NCI-H1417 (cell line): ENCODE data around the gene FBP1.

ENCODE experiments used
- DNase-seq, 3 experiments: peaks; one replicate each; lab custom pipeline; 2025; lab: John Stamatoyannopoulos, UW

The FBP1 gene

DNA sequence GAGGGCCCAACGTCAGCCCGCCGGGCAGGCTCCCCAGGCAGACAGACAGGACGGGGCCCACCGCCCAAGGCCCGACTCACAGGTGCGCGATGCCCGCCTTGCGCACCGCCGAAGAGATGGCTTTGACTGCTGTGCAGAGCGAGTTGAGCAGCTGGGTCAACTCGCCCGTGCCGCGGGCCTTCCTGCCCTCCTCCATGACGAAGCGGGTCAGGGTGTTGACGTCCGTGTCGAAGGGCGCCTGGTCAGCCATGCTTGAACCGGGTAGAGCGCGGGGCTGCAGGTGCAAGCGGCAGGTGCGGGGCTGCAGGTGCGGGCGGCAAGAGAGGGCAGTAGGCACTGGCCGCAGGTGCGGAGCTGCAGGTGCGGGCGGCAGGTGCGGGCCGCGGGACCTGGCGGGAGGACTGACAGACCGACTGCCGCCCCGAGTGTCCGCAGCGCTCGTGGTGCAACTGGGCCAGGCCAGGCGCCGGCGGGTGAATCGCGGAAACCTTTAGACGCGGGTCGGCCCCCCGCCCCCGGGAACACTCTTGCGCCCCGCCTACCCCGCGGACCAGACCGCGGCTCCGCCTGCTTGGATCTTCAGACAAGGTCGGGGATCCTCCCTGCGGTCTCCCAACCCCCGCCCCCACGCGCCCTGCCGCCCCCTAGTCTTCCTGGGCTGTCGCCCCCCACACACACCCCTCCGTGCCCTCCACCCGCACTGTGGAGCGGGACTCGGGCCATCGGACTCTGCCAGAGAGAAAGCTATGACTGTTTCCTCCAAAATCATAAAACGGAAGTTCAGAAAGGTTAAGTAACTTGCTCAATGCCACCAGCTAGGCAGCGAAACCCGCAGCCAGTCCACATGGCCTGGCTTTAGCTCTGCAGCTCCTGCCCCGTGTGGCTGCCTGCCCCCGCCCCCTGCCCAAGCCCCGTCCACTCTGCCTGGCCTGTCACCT lies at the start of gene FBP1:
Gene FBP1 (minus strand): TSS at position 458 of the 938 bp plus-strand sequence. CDS start 208 bp downstream, at position 250.
- DNase-seq, result peak; percentile 2 to 48 (median 41)

DNA sequence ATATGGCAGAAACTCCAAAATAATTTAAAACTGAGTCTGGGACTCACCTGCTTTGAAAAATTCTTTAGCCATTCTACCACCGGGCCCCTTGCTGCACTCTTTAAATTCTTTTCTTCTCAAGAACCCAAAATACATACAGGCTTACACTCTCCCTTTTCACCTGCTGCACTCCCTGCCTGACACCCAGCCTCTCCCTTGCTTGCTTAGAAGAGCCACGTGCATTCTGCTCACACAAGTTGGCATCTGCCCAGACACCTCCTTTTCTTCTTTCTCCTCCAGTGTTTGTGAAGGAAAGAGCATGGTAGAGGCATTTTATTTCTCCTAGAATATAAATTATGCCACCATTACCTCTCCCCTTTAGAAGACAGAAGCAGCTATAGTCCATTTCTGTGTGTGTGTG lies 48.1 kb upstream of the FBP1 start:
- DNase-seq, result peak in 1 of 3 experiments; percentile 8

DNA sequence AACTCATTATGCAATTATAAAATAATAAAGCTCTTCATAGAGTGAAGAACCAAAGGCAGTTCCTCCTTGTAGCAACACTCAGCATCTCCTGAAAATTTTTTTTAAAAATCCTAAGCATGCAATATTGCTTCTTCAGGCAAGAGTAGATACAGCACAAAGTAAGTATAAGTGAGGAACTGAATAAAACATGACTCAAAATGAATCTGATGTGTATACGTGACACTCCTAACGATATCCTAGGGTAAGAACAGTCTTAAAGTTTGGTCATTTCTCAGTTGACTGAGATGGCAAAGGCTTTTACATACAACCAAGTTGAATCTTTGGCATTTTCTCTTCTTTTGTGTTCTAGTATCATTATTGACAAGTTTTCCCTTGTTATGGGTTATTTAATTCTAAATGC lies 46.0 kb upstream of the FBP1 start:
- no peak for DNase-seq

DNA sequence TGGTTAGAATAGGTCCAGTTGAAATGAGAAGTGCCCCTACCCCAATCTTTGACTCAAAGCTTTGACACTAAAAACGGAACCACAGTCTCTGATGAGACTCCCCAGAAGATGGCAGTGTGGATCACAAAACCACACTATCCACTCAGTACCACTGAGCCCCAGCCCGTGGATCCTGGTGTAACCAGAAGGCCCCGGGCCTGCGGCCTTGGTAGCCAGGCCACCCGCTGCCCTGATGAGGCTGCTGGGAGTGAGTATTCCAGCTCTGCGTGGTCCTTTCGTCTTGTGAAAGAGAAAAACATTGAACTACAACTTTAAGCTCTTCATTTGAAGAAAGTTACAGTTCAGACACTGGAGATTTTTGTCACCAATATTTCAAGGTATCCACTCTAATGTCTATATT lies 42.2 kb upstream of the FBP1 start:
- peak; percentile 37 to 93 (median 77) for DNase-seq

DNA sequence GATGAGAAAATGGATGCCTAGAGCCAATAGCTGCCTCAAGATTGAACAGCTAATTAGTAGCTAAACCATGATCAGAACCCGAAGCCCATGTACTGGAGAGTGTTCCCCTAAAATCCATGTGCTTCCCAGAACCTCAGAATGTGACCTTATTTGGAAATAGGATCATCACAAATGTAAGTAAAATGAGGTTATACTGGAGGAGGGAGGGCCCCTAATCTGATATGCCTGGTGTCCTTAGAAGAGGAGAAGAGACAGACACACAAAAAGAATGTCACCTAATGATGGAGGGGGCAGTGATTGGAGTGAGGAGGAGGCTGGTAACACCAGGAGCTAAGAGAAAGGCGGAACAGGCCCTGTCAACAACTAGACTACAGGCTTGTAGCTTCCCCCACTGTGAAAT lies 41.3 kb upstream of the FBP1 start:
- no peak for DNase-seq

DNA sequence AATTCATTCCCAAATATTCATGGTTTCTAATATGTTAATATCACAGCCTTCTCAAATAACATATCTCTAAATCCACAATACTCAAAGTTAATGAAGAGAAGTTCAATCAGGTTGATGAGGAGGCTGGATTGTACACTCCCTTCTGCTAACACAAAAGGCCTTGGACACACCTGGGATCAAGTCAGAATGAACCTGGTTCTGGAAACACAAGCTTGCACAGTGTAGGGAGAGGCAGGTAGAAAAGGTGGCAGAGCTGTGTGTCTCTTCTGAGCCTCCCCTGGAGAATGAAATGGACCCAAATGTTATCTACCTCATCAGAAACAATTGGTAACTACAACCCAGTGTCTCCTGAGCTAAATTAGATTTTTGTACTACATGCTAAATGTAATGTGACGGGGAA lies 40.7 kb upstream of the FBP1 start:
- DNase-seq, result no peak

DNA sequence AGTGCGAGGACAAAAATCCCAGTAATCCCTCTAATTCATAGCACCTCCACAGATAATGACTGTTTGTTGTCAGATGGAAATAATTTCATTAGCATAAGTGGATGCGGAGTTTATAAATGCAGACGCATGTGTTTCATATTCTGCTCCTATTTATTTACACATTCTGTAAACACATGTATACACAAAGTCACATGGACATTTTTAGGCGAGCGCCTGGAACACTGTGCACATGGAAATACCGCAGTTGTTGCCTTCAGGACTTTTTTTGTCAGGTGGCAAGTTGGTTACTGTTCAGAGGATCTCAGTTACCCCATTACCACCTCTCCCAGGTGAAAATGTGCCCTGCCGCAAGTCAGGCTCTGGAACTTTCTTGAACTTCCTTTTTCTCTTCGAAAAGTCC lies 40.3 kb upstream of the FBP1 start:
- no peak for DNase-seq

DNA sequence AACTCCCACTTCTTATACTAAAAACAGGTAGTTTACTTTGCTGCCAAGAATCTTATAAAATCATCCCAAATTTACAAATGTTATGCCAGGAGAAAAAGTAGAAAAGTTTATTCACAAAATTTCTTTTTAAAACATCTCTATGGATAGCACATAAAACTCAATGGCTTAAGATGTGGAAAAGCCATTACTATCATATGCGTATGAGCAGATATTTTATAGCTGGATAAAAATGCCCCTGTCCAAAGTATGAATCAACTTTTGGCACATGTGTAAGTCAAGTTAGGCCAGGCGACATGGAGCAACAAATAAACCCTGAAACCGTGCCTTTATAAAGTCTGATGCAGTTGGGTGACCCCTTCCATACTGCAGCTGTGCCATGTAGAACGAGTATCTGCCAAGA lies 38.6 kb upstream of the FBP1 start:
- DNase-seq, result no peak

DNA sequence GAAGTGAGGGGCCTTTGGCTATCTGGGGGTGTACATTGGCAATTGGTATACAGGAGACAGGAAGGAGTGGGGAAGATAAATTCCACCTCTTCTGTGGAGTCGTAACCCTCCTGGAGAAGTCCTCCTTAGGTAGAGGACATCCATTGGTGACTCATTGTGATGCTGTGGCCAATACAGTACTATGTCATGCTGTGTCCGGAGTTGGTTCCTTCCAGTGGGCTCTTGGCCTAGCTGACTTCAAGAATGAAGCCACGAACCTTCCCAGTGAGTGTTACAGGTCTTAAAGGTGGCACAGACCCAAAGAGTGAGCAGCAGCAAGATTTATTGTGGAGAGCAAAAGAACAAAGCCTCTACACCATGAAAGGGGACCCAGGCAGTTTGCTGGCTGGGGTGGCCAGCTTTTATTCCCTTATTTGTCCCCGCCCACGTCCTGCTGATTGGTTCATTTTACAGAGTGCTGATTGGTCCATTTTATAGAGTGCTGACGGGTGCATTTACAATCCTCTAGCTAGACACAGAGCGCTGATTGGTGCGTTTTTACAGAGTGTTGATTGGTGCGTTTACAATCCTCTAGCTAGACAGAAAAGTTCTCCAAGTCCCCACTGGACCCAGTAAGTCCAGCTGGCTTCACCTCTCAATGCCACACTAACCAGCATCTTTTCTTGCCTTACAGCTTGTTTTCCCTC lies 37.3 kb upstream of the FBP1 start:
- no peak for DNase-seq

DNA sequence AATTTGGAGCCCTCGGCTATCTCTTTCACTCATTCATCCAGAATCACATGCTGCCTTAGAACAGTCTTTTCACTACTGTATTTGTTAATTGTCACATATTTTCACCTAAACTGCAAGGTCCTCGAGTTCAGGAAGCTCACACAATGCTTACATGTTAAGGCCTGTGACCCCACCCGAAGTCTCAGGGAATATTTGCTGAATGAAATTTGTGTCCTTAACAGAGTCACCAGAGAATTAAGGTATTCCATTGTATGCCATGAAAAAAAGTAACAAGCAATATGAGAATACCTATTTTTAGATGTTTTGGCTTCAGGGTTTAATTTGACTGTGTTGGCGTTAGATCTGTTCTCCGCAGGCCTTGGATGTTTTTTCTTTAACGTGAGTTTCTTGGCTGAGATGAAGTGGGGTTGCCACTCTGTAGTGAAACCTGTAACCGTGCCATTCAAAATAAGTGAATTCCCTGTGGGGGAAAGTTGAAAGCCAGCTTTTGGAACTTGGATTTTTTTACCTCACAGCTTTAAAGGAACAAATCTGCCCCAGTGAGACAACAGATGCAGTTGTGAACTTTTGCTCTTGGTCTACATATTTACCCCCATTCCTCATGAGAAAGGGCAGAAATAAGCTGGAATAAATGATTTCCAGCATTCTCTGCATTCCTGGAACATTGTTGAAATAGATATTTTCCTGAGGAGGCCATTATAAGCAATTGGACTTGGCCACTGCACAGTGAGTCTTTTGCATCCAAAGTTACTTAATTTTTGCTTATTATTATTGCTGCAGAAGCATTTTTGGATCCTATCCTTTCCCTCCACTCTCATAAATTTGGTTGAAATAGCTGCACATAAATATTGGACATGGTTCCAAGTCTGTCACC lies 35.9 kb upstream of the FBP1 start:
- no peak for DNase-seq

DNA sequence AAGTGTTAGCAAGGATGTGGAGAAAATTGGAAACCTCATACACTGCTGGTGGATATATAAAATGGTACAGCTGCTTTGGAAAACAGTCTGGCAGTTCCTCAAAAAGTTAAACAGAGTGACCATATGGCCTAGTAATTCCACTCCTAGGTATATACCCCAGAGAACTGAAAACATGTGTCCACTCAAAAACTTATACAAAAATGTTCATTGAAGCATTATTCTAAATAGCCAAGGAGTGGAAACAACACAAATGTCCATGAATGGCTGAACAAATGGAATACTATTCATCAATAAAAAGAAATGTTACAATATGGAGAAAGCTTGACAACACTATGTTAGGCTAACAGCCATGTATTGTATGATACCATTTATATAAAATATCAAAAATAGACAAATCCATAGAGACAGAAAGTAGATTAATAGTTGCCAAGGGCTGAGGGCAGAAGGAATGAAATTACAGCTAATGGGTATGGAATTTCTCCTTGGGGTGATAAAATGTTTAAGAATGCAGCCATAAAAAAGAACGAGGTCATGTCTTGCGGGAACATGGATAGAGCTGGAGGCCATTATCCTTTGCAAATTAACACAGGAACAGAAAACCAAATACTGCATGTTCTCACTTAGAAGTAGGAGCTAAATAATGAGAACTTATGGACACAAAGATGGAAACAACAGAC lies 33.6 kb upstream of the FBP1 start:
- DNase-seq, result no peak

DNA sequence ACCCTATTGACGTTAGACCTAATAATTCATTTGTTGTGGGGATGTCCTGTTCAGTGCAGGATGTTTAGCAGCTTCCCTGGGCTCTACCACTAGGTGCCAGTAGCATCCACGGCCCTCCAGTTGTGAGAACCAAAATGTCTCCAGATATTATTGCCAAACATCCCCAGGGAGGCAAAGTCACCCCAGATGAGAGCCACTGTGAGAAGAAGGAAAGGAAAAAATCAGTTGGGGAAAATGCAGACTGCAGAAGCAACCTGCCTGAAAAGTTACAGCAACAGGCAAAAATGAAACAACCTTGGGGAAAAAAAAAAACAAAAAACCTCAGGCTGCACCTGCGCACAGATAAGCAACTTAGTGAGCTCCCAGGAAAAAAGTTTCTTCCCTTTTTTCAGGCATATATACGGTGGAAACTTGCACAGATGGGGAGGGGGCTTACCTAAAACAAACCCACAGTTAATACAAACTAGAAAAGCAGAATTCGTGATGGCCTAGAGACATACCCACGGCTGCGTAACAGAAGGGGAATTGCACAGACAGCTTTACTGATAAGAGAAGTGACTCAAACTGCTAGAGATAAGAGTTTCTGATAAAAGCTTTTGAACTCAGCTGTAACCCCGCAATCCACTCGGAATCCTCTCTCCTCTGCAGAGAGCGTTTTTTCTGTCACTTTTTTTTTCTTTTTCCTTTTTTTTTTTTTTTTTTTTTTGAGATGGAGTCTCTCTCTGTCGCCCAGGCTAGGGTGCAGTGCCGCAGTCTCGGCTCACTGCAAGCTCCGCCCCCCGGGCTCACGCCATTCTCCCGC lies 29.8 kb upstream of the FBP1 start:
- peak; percentile 33 to 89 (median 73) for DNase-seq

DNA sequence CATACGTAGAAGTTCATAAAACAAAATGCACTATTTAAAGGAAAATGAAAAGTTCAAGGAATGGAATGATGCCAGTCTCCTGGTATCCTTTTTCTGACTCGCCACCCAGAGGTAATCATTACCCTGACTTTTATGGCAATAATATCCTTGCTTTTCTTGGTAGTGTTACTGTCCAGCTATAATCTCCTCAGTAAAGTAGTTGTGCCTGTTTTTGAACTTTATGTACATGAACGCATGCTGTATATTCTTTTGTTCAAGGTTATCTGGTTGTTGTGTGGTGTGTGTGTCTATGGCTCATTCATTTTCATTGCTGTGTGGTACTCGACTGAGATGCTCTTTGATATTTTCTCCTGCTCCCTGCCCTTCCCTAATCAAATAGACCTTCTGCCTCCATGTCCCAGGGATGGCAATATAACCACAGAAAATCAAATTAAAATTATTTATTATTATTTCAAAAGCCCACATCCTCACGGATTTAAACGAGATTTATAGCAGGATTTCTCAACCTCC lies 29.2 kb upstream of the FBP1 start:
- no peak for DNase-seq

DNA sequence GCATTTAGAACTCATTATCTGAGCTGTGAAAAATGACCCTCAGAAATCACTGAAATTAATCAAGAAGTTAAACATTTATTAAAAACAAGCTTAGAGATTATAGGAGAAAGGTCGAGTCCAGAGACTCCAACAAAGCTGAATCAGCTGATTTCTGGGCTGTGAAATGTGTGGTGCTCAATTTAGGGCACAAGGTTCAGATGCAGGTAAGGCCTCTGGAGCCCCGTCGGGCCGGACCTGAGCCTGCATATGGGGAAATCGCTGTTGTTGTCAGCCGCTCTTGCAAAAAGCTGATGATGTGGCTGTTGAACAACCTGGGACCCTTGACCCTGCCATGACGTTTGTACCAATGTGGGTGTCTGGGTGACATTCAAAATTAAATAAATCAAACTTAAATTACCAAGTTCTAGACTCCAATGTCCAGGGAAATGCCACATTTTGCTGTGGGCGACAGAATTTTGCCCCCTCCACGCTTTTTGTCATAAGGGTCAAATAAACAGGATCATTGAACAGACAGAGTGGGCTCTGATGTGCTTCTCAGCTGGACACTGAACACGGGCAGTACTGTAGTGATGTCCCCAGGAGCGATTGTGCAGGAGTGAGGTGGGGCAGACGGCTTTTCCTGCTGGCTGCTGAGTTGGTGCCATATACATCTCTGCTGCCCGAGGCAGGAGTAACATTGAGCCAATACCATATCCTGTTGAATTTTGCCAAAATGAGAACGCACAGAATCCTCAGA lies 27.2 kb upstream of the FBP1 start:
- DNase-seq, result no peak

DNA sequence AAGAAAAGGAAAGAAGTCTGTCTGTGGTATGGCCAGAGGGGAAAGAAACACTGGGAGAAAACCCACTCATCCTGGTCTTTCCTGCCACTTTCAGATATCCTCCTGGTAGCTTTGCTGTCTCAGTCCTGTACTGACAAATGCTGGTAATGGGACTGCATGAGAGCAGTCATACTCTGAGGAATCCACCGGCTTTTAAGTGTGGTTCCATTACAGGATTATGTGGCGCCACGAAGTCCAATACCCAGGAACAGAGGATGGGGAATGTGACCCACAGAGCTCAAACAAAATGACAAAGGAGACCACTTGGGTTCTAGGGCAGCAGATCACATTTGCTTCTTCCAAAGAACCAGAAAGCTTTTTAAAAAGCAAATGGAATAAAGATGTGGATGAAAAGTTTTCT lies 26.3 kb upstream of the FBP1 start:
- no peak for DNase-seq

DNA sequence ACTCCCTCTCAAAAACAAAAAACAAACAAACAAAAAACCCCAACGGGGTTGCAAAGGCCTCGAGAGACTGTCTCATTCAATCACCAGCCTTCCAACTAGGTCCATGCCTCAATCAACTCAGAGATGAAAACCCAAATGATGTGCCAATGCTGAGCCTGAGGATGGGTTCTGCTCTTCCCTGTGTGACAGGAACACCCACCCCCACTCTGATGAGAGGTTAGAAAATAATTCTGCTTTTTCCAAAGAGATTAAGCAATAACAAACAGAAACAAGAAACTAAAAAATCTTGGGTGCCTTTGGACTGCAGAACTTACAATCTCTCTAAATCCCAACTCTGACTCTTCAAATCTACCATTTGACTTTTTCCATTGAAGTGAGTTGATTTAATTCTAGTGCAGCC lies 25.5 kb upstream of the FBP1 start:
- DNase-seq, result no peak

DNA sequence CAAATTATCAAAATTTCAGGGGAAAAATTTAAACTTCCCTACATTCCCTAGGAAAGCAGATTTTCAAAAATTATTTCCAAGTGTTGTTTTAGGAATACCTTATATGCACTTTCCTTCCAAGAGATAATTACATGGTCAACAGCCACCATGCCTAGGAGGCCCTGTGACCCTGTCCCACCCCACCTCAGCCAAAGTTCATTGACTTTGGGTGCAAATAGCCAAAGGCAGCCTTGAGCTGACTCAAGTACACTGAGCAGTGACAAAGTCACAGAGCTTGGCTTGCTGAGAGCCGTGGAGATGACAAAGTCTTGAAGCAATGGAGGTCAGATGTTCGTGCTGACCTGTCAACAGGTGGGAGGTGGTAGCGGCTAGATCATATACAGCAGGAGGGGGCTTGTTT lies 24.3 kb upstream of the FBP1 start:
- DNase-seq, result no peak

DNA sequence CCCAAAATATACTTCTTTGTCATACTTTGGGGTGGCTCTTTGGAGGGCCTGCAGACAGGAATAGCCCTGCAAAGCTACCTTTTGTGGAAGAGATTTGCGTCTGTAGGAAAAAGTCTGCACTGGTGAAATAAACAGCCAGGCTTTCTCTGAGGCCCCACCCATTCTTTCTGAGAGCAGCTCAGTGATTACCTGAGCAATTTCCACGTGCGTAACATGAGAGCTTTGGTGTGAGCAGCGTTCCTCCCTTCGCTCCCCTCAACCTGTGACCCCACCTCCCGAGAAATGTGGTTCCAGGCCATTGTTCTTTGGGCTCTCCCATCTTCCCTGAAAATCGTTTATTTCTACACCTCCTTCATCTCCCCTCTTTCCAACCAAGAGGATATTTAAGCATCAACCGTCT lies 23.8 kb upstream of the FBP1 start:
- DNase-seq, result peak in 1 of 3 experiments; percentile 1

DNA sequence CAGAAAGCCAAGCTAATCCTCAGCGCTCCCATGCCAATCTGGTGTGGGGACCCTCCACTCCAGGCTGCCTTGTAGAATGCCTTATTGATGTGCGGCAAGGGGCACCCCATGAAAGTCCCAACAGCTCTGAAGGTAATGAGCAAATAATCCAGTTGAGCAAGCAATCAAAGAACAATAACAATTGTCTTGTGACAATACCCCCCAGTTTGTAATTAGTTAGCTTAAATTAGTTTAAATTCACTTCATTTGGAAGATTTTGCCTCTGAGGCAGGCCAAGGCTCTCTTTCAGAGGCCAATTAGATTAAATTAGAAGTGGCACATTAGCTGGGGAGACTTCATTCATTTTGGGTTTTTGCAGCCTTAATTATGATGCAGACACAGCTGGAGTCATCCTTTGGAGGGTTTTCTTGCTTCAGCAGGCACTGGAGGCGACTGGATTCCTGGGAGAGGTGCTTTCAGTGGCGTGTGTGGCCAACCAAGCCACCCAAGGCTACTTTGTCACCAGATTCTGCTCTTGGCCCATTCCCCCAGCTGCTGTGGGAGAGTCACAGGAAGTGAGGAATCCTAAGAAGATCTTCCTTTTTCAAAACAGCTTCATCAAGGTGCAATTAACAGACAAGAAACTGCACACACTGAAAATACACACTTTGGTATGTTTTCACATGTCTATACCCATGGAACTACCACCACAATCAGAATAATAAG lies 17.9 kb upstream of the FBP1 start:
- peak in 1 of 3 experiments; percentile 45 for DNase-seq
